Muscle layer of duodenum (tissue), 2 donors: ENCODE results near the gene HPS3.
A peak's percentile ranks its signal among the peaks of the same experiment; 100 is the strongest.

Experiments used
- H3K27ac ChIP-seq: one replicate; pipeline ENCODE4 v1.7.0; 2013; ENCODE audit warnings: mild to moderate bottlenecking, low read length
- H3K27me3 ChIP-seq: one replicate; pipeline ENCODE4 v1.7.0; 2013; ENCODE audit warnings: low read depth, mild to moderate bottlenecking, control low read depth, low read length
- H3K36me3 ChIP-seq, 2 donors: one replicate each; pipeline ENCODE4 v1.7.0; 2013; ENCODE audit warnings: low read length in 2 of 2, control low read depth in 1 of 2, mild to moderate bottlenecking in 1 of 2; ENCODE audit not compliant: insufficient read depth in 2 of 2, control insufficient read depth in 1 of 2
- H3K4me1 ChIP-seq, 2 donors: one replicate each; pipeline ENCODE4 v1.7.0; 2013; ENCODE audit warnings: low read length in 2 of 2, mild to moderate bottlenecking in 2 of 2, control low read depth in 1 of 2, moderate library complexity in 1 of 2; ENCODE audit not compliant: insufficient read depth in 2 of 2, control insufficient read depth in 1 of 2
- H3K4me3 ChIP-seq, 2 donors: one replicate each; pipeline ENCODE4 v1.7.0; 2013; ENCODE audit warnings: low read length in 2 of 2, low read depth in 1 of 2, mild to moderate bottlenecking in 1 of 2
- H3K9me3 ChIP-seq, 2 donors: one replicate each; pipeline ENCODE4 v1.7.0; 2013; ENCODE audit warnings: low read length in 2 of 2, control low read depth in 1 of 2, mild to moderate bottlenecking in 1 of 2; ENCODE audit not compliant: control insufficient read depth in 1 of 2
- donor health status: healthy.

Gene HPS3, protein sequence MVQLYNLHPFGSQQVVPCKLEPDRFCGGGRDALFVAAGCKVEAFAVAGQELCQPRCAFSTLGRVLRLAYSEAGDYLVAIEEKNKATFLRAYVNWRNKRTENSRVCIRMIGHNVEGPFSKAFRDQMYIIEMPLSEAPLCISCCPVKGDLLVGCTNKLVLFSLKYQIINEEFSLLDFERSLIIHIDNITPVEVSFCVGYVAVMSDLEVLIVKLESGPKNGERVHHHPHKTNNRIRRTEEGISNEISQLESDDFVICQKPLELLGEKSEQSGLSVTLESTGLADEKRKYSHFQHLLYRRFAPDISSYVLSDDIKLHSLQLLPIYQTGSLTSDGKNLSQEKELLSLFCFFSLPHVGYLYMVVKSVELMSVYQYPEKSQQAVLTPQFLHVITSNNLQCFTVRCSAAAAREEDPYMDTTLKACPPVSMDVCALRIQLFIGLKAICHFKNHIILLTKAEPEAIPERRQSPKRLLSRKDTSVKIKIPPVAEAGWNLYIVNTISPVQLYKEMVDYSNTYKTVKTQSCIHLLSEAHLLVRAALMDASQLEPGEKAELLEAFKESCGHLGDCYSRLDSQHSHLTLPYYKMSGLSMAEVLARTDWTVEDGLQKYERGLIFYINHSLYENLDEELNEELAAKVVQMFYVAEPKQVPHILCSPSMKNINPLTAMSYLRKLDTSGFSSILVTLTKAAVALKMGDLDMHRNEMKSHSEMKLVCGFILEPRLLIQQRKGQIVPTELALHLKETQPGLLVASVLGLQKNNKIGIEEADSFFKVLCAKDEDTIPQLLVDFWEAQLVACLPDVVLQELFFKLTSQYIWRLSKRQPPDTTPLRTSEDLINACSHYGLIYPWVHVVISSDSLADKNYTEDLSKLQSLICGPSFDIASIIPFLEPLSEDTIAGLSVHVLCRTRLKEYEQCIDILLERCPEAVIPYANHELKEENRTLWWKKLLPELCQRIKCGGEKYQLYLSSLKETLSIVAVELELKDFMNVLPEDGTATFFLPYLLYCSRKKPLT

DNA sequence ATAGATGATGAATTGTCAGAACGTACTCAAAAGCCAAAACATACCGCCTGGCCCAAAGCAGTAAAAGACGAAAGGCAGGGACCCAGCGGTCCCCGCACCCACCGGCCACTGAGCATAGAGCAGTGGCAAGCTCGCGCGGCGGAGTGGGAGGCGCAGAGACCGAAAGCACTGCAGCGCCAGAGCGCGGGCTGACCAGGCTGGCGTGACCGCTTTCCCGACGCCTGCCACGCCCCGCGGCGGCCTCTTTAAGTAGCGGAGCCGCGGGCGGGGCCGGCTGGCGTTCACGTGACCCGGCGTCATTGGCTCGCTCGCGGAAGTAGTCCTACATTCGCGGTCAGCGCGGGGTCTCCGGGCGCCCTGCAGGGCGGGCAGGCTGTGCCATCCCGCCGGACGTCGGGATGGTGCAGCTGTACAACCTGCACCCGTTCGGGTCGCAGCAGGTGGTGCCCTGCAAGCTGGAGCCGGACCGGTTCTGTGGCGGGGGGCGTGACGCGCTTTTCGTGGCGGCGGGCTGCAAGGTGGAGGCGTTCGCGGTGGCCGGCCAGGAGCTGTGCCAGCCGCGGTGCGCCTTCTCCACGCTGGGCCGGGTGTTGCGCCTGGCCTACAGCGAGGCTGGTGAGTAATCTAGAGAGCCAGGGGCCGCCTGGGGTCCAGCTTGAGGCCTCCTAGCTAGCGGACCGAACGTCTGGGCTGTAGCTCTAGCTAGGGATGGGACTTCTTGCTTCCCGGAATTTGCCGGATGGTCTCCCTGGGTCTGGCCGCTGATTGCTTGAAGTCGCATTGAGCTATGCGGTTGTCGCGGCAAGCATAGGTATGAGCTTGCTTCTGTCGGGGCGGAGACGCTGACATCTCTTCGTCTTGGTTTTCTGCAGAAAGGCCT lies at the start of gene HPS3:
Gene HPS3 (plus strand): TSS at position 313 of the 880 bp plus-strand sequence. CDS start 86 bp downstream, at position 399.
- H3K27ac ChIP-seq: peak within 1 kb of the TSS; percentile 87

DNA sequence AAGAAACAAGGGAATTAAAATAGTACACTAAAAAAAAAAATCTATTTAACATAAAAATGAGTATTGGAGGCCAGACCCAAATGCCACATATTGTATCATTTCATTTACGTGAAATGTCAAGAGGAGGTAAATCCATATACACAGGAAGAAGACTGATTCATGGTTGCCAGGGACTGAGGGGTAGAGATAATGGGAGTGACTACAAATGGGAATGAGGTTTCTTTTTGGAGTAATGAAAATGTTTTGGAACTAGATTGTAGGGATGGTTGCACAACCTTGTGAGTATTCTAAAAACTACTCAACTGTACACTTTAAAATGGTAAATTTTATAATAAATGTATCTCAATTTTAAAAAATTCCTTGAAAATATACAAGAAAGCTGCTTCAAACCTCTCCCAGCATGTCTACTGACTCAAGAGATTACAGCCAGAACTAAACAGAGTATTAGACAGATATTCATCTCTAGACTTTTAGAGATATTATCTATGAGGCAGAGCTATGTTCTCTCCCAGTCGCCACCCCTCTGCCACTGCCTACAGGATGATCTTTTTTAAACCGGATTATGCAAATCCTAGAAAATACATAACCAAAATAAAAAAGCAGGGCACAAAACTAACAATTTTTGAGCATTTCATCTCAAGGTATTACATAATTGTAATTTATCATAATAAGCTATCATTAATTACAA lies 49.3 kb upstream of the HPS3 start:
- Histone ChIP-seq H3K27ac (no peak overlapping the region), H3K9me3 (no peaks in the 10 kb centered on the region), H3K27me3 (no peaks in the 10 kb centered on the region), H3K36me3 (no peaks in the 10 kb centered on the region), H3K4me1 (peaks cover 0 to 4% of the 10 kb centered on the region in 2 donors), H3K4me3 (no peak overlapping the region)

More for the DNA sequence above, at the start of gene HPS3:
- no peaks in the 10 kb centered on the region for H3K9me3 ChIP-seq
- H3K4me3 ChIP-seq: peak within 1 kb of the TSS; percentile 94 to 98
- H3K4me1 ChIP-seq: peaks cover 9 to 19% of the 10 kb centered on the region in 2 donors
- no peaks in the 10 kb centered on the region for H3K36me3 ChIP-seq
- no peaks in the 10 kb centered on the region for H3K27me3 ChIP-seq

DNA sequence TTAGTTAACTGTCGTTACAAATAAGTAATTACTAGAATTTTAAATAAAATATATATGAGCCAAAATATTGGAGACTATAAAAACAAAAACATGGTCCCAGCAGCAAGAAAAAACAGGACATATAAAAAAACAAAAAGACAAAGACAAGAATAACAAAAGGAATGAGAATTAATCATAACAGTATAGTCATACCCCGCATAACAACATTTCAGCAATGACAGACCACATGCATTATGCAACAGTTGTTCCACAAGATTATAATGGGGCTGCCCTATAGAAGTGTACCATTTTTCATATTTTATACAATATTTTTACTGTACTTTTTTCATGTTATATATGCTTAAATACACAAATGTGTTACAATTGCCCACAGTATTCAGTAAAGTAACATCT lies 48.7 kb upstream of the HPS3 start:
- Histone ChIP-seq H3K9me3 (no peaks in the 10 kb centered on the region), H3K36me3 (no peaks in the 10 kb centered on the region), H3K27me3 (no peaks in the 10 kb centered on the region), H3K4me1 (peaks cover 3 to 9% of the 10 kb centered on the region in 2 donors), H3K27ac (no peak overlapping the region), H3K4me3 (no peak overlapping the region)

DNA sequence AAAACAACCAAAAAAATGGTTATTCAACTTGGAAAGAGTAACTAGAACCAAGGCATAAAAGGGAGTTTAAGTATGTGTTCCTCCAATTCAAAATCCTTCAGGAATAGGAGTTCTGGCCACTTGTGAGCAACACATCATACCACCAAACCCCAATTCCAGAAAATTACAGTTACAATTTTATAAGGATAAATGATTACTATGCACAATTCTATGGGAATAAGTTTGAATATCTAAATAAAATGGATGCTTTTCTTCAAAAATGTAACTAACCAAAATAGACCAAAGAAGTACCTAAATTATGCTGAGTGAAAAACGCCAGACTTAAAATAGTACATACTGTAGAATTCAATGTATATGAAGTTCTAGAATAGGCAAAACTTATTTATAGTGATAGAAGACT lies 47.7 kb upstream of the HPS3 start:
- H3K4me3 ChIP-seq: no peak overlapping the region
- H3K9me3 ChIP-seq: no peaks in the 10 kb centered on the region
- no peaks in the 10 kb centered on the region for H3K27me3 ChIP-seq
- no peaks in the 10 kb centered on the region for H3K36me3 ChIP-seq
- H3K4me1 ChIP-seq: peaks cover 3 to 10% of the 10 kb centered on the region in 2 donors
- H3K27ac ChIP-seq: no peak overlapping the region

DNA sequence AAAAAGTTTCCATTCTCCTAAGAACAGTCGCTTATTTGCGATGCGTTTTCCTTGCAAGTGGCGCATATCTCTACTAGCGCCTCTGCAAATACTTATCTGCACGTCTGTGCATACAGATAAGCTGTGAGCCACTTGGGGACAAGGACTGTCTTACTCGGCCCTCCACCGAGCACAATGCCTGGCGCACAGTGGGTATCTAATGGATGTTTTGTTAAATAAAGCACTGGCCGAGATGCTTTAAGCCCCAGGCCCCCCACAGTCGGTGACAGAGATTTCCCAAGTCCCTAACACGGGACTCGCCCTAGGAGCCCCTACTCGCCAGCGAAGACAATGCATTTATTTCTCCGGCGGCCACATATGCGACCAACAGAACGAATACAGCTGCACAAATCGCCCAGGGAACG lies 43.6 kb upstream of the HPS3 start:
- Histone ChIP-seq H3K36me3 (no peaks in the 10 kb centered on the region), H3K4me3 (peak overlapping the region; percentile 85 to 88), H3K4me1 (peaks cover 3 to 10% of the 10 kb centered on the region in 2 donors), H3K27me3 (no peaks in the 10 kb centered on the region), H3K27ac (peak overlapping the region; percentile 31), H3K9me3 (no peaks in the 10 kb centered on the region)

DNA sequence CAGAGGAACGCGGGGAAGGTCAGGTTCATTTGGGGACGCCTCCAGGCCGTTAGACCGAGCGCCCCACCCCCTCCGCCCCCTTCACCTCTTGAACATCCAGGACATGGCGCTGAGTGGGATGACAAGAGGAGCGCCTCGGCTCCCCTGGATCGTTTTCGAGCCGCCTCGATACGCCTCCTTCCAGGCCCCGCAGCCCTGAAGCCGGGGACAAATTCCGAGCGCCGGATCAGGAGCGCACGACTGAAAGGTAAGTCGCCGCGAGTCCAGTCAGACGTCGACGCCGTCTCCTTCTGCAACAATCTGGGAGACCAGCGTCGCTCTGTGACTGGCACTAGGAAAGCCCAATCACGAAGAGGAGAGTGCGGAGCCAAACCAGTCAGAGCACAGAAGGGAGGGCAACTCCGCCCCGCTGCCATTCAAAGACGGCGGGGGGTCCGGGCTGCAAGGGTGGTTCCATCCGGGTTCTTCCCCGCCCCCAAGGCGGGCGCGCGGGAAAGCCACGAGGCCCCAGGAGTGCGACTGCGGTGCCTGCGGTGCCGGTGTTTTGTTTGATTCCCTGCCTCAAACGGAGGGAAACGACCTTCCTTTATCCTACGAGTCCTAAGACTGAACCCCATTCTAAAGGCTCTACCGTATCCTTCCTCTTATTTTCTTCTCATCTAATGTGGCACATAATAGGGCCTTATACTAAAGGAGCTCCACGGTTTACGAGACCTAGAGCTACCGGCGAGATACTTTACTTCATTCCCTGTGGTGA lies 43.0 kb upstream of the HPS3 start, which contains the start of gene HLTF:
Gene HLTF (minus strand): TSS at position 302 of the 757 bp plus-strand sequence. CDS start 197 bp downstream, at position 105.
- Histone ChIP-seq H3K9me3 (no peaks in the 10 kb centered on the region), H3K4me1 (peaks cover 3 to 10% of the 10 kb centered on the region in 2 donors), H3K27me3 (no peaks in the 10 kb centered on the region), H3K27ac (peak within 1 kb of the TSS; percentile 31), H3K4me3 (peak within 1 kb of the TSS; percentile 85 to 88), H3K36me3 (no peaks in the 10 kb centered on the region)

DNA sequence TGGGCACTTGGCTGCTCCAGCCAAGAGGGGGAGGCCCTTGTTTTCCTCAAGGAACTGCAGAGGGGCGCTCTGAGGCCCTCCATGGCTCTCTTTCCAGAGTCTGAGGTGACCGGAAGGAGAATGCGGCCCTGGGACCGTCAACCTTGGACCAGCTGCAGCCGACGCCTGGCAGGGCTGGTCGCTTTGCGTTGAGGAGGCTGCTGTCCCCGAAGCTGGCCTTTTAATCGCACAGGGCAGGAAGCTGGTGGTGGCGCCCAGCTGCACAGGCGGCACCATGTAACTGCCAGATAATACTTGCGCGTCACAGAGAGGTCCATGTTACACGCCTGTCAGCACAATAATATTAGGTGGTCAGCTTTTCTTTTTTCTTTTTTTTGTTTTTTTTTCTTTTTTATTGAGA lies 42.2 kb upstream of the HPS3 start:
- Histone ChIP-seq H3K4me3 (no peak overlapping the region), H3K27ac (no peak overlapping the region), H3K36me3 (no peaks in the 10 kb centered on the region), H3K4me1 (peaks cover 3 to 10% of the 10 kb centered on the region in 2 donors), H3K9me3 (no peaks in the 10 kb centered on the region), H3K27me3 (no peaks in the 10 kb centered on the region)

DNA sequence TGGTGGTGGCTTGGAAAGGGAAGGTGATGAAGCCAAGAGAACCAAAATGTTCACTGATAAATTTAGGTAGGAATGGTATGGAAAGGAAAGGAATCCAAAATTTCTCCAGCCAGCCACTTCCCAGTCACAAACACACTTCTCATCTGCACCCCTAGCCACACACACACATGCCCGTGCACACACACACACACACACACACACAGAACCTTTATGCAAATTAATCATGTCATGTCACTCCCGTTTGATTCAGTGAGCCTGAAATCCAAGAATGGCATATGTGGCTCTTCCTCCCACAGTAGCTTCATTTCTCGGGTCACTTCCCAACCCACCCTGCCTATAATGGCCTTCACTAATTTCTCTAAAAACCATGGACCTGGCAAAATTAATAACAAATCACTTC lies 40.0 kb upstream of the HPS3 start:
- peaks cover 3 to 10% of the 10 kb centered on the region in 2 donors for H3K4me1 ChIP-seq
- no peak overlapping the region for H3K4me3 ChIP-seq
- H3K9me3 ChIP-seq: no peaks in the 10 kb centered on the region
- no peak overlapping the region for H3K27ac ChIP-seq
- no peaks in the 10 kb centered on the region for H3K27me3 ChIP-seq
- H3K36me3 ChIP-seq: no peaks in the 10 kb centered on the region

DNA sequence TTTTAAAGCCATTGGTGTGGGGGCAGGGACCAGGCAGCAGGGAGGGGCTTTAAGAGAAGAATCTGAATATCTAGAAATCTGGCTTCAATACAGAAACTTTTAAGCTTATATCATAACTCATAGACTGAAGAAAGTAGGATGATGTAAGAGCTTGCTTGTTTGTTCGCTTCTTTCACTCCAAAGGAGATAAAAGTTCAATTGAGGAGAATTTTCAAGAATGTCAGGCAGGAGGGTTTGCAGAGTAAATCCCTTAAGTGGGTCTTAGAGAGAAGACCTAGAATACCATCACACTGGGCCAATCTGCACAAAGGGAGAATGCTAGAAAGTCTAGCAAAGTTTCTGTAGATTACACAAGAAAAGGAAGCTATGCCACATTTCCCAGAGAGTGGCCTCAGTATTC lies 39.0 kb upstream of the HPS3 start:
- no peak overlapping the region for H3K4me3 ChIP-seq
- H3K36me3 ChIP-seq: no peaks in the 10 kb centered on the region
- H3K27ac ChIP-seq: no peak overlapping the region
- no peaks in the 10 kb centered on the region for H3K9me3 ChIP-seq
- H3K4me1 ChIP-seq: peaks cover 2 to 3% of the 10 kb centered on the region in 2 donors
- H3K27me3 ChIP-seq: no peaks in the 10 kb centered on the region

DNA sequence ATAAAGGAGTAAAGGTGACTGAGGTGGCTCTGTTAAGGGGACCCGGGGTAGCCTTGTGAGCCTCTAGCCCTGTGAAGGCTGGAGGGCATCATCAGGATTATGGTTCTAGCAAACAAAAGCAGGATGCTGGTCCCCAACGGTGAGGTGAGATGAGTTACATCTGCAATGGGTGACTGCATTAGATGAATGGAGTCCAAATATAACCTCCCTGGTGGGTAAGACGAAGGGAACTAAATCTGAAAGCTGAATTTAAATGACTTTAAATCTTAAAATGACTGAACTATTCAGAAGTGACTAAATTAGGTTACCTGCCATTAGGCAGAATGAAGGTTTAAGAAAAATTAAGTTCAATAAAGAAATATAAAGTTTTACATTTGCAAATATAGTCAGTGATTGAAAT lies 38.5 kb upstream of the HPS3 start:
- no peaks in the 10 kb centered on the region for H3K9me3 ChIP-seq
- no peaks in the 10 kb centered on the region for H3K4me1 ChIP-seq
- no peak overlapping the region for H3K4me3 ChIP-seq
- H3K36me3 ChIP-seq: no peaks in the 10 kb centered on the region
- H3K27ac ChIP-seq: no peak overlapping the region
- H3K27me3 ChIP-seq: no peaks in the 10 kb centered on the region
